Ishikawa (cell line): ENCODE data around the gene GPAM.

ENCODE experiments used
- CREB1 ChIP-seq: IDR thresholded peaks from 2 replicates; pipeline ENCODE4 v1.6.1; 2012; ENCODE audit warnings: low read depth
- FOXM1 ChIP-seq: IDR thresholded peaks from 2 replicates; pipeline ENCODE4 v1.6.1; 2012; ENCODE audit warnings: low read depth, borderline replicate concordance
- MAX ChIP-seq: IDR thresholded peaks from 2 replicates; pipeline ENCODE4 v1.6.1; 2012
- TEAD4 ChIP-seq: IDR thresholded peaks from 2 replicates; pipeline ENCODE4 v1.6.1; 2012

GRCh38 chr10:112232670-112233069 is 49.1 kb upstream of the GPAM start:
- TF ChIP-seq CREB1 (no peak), MAX (no peak), TEAD4 (no peak), FOXM1 (no peak)
